K562 (cell line): ENCODE data around the gene SNRNP70. TPM values are rescaled to one million over a fixed set of nuclear protein-coding genes. Genes with fewer than 3 reads are reported as not detected.
A peak's percentile ranks its signal among the peaks of the same experiment; 100 is the strongest.

Source experiments
- ARID2 ChIP-seq: fragments of 450-650 bp; IDR thresholded peaks from 2 replicates; pipeline ENCODE4 v1.6.1; 2017; ENCODE audit warnings: antibody characterized with exemption, mild to moderate bottlenecking
- BACH1 ChIP-seq: fragments of 200-800 bp; sonication (Bioruptor generic); IDR thresholded peaks from 2 replicates; pipeline ENCODE4 v1.6.1; 2016; ENCODE audit warnings: missing genetic modification characterization, missing compliant biosample characterization
- BRF2 ChIP-seq: IDR thresholded peaks from 3 replicates; pipeline ENCODE4 v1.6.1; 2011; ENCODE audit warnings: borderline replicate concordance, mild to moderate bottlenecking; ENCODE audit not compliant: insufficient read length, insufficient read depth
- CBFA2T3 ChIP-seq: fragments of 450-650 bp; IDR thresholded peaks from 2 replicates; pipeline ENCODE4 v1.6.1; 2017
- CXXC5 ChIP-seq: fragments of 250-450 bp; sonication (Bioruptor Pico); IDR thresholded peaks from 2 replicates; pipeline ENCODE4 v1.8.0; 2022; ENCODE audit warnings: inconsistent platforms, mild to moderate bottlenecking, moderate library complexity
- E2F3 ChIP-seq: fragments of 250-450 bp; sonication (Bioruptor Pico); IDR thresholded peaks from 2 replicates; pipeline ENCODE4 v1.4.0; 2020; ENCODE audit warnings: mild to moderate bottlenecking
- FIP1L1 ChIP-seq: fragments of 200-400 bp; formaldehyde crosslinking; IDR thresholded peaks from 2 replicates; pipeline ENCODE4 v1.6.1; 2018; ENCODE audit warnings: mild to moderate bottlenecking, low read depth, low read length; ENCODE audit not compliant: poor library complexity, severe bottlenecking
- FOXA3 ChIP-seq, 2 experiments: fragments of 450-650 bp in 1 of 2; sonication (generic) in 1 of 2; formaldehyde crosslinking; IDR thresholded peaks in 1 of 2; conservative IDR thresholded peaks in 1 of 2; 2 replicates each; pipeline versions ENCODE4 v1.4.0 to v1.8.0; 2020 to 2022; ENCODE audit warnings: mild to moderate bottlenecking in 2 of 2, missing genetic modification reagents in 1 of 2
- FOXM1 ChIP-seq, 2 experiments: fragments of 450-650 bp in 1 of 2; sonication (generic) in 1 of 2; formaldehyde crosslinking in 1 of 2; IDR thresholded peaks; 2 replicates each; pipeline versions ENCODE4 v1.6.1 to v1.9.0; 2017 to 2022; ENCODE audit warnings: low read depth in 2 of 2, mild to moderate bottlenecking in 2 of 2, missing genetic modification reagents in 1 of 2, moderate library complexity in 1 of 2
- KDM2B ChIP-seq: fragments of 250-450 bp; sonication (Bioruptor Pico); IDR thresholded peaks from 2 replicates; pipeline ENCODE4 v1.8.0; 2021; ENCODE audit warnings: mild to moderate bottlenecking, moderate library complexity
- L3MBTL2 ChIP-seq: fragments of 450-650 bp; IDR thresholded peaks from 2 replicates; pipeline ENCODE4 v1.6.1; 2016; ENCODE audit warnings: mild to moderate bottlenecking, moderate library complexity
- NCOA2 ChIP-seq, 2 experiments: fragments of 450-650 bp; IDR thresholded peaks; 2 replicates each; pipeline ENCODE4 v1.6.1; 2018; ENCODE audit warnings: mild to moderate bottlenecking in 2 of 2, moderate library complexity in 1 of 2; ENCODE audit not compliant: partially characterized antibody in 2 of 2
- REST ChIP-seq, 2 experiments: fragments of 450-650 bp; formaldehyde crosslinking in 1 of 2; IDR thresholded peaks; 2 replicates each; pipeline versions ENCODE4 v1.4.0 to v1.6.1; 2014 to 2020; ENCODE audit warnings: mild to moderate bottlenecking in 2 of 2, borderline replicate concordance in 1 of 2, low read depth in 1 of 2
- SIRT6 ChIP-seq: IDR thresholded peaks from one replicate; pipeline ENCODE4 v1.6.1; 2012; ENCODE audit warnings: low read depth, mild to moderate bottlenecking, control low read depth, inconsistent platforms, low read length, moderate library complexity
- THRAP3 ChIP-seq: fragments of 450-650 bp; IDR thresholded peaks from 2 replicates; pipeline ENCODE4 v1.6.1; 2016; ENCODE audit warnings: mild to moderate bottlenecking, inconsistent platforms, borderline replicate concordance
- ZBTB17 ChIP-seq: fragments of 450-650 bp; formaldehyde crosslinking; IDR thresholded peaks from 2 replicates; pipeline ENCODE4 v1.4.0; 2020; ENCODE audit warnings: mild to moderate bottlenecking
- ZNF395 ChIP-seq: fragments of 200-800 bp; sonication (Bioruptor generic); IDR thresholded peaks from 2 replicates; pipeline ENCODE4 v1.6.1; 2017; ENCODE audit warnings: missing genetic modification characterization, missing compliant biosample characterization
- ZNF583 ChIP-seq: fragments of 250-450 bp; sonication (Bioruptor Pico); IDR thresholded peaks from 2 replicates; pipeline ENCODE4 v1.4.0; 2020
- polyA plus RNA-seq, 8 experiments: library from polyadenylated mRNA; depleted of rRNA in 4 of 8; stranded (reverse) in 5 of 8; unstranded in 3 of 8; fragments of >200 nt; fragmentation: Nextera tagmentation in 2 of 8; fragmentation: Illumina TruSeq in 1 of 8; extraction: Ambion mirVana in 2 of 8; extraction: Trizol in 1 of 8; gene quantifications; 2 replicates each; pipeline versions ENCODE4 v1.2.1 to v1.2.3, GENCODE V29; 2011 to 2014; ENCODE audit warnings: inconsistent platforms in 1 of 8, missing spikeins in 1 of 8
- total RNA-seq, 7 experiments: library from RNA; depleted of rRNA in 6 of 7; stranded (reverse); fragments of >200 nt in 6 of 7; fragmentation: Illumina TruSeq in 2 of 7; extraction: Trizol in 2 of 7; gene quantifications; 2 replicates each; pipeline versions ENCODE4 v1.2.1 to v1.2.3, GENCODE V29; 2011 to 2021; ENCODE audit warnings: low replicate concordance in 1 of 7

SNRNP70 gene
- total and polyA plus RNA-seq, 9 of the 15 experiments (the other 6 are each of a cell fraction or from before 2014, with no cell fraction given) = 2.8 to 496 (median 136) TPM

GRCh38 chr19:49106648-49107135, 21.4 kb downstream of the SNRNP70 start (continued):
- TF ChIP-seq REST (IDR thresholded peaks at IDR 0.05; ENCODE audit: borderline replicate concordance) = peak; percentile 34; the same call in 1 of the 2 replicates
- TF ChIP-seq REST (CRISPR knock-in tag; IDR thresholded peaks at IDR 0.05; ENCODE audit: low read depth) = no peak
- no peak for TF ChIP-seq SIRT6
- TF ChIP-seq ZBTB17 = no peak
- no peak for TF ChIP-seq CXXC5 (CRISPR knock-in tag)
- TF ChIP-seq FOXM1 (IDR thresholded peaks at IDR 0.05; ENCODE audit: low read depth) = no peak
- no peak for TF ChIP-seq FOXM1 (CRISPR knock-in tag; IDR thresholded peaks at IDR 0.05; ENCODE audit: low read depth)
- no peak for TF ChIP-seq KDM2B
- TF ChIP-seq ZNF395 (CRISPR knock-in tag) = no peak
- TF ChIP-seq L3MBTL2 = 0 out of 2 replicates have a peak, but pooled peaks have one; percentile 19
- no peak for TF ChIP-seq THRAP3
- no peak for TF ChIP-seq E2F3 (CRISPR knock-in tag)
- TF ChIP-seq BRF2 = no peak
- no peak for TF ChIP-seq ARID2
- no peak for TF ChIP-seq FOXA3 (CRISPR knock-in tag; conservative IDR thresholded peaks at IDR 0.05 in 1 of 2, IDR thresholded peaks at IDR 0.05 in 1 of 2)
- TF ChIP-seq ZNF583 (CRISPR knock-in tag) = no peak
- no peak for TF ChIP-seq NCOA2 (IDR thresholded peaks at IDR 0.05; ENCODE audit: partially characterized antibody in 2 of 2)
- peak; percentile 87 for TF ChIP-seq BACH1 (tag)
- TF ChIP-seq CBFA2T3 = peak; percentile 44; the same call in 1 of the 2 replicates
- TF ChIP-seq FIP1L1 = no peak
